GM18511 (cell line): ENCODE measurements around the gene GALNT17.
"Not testable (repeated sequence)": the region's sequence is repeated elsewhere in the genome, so short reads cannot be mapped to it uniquely, and the experiment has no call there.

Experiments
- ATAC-seq: cut with Tn5 transposase; IDR thresholded peaks from one replicate; pipeline ENCODE4 v1.9.1; 2021; ENCODE audit warnings: mild to moderate bottlenecking, moderate library complexity; ENCODE audit not compliant: unreplicated experiment

Gene GALNT17

DNA sequence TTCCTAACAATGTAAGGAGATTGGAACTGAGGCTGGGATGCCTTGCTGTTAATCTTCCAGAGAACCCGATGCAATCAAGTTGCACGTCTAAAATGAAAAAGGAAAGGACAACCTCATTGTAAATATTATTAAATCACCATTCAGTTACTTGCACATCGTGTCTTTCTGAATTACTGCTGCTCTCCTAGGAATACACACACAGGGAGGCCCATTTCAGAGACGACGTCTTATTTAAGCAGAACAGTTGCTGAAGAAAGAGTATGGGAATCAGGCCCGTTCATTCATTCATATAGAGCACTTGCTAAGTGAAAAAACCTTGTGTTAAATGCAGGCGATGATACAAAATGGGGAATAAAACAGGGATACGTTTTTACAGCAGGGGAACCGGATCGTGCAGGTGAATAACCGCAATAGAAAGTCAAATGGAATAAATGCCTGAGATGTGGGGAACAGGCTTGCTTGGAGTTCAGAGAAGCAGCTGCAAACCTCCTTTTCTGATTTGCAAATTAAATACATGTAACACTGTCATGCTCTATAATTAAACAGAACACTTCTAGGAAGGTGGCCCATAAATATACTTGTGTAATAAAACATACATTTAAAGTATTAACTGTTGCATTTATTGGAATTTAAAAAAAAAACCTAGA lies 409.9 kb downstream of the GALNT17 start:
- ATAC-seq, result no peak

DNA sequence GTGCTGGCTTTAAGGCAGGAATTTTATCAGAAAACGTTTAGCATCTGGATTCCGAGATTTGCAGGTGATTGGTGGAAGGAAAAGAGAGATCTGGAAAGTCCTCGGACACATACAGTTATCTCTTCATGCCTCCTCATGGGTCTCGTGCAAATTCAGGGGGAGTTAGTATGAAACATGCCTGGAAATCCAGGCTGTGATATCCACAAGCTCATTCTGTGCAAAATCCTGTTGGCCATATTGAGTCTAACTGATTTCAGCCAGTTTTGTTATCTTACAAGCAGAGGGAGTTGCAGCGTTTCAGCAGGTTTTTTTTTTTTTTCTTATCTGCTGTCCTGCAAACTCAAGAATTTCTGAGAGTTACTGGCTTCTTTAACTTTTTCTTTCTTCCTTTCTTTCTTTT lies 411.5 kb downstream of the GALNT17 start:
- ATAC-seq, result no peak

DNA sequence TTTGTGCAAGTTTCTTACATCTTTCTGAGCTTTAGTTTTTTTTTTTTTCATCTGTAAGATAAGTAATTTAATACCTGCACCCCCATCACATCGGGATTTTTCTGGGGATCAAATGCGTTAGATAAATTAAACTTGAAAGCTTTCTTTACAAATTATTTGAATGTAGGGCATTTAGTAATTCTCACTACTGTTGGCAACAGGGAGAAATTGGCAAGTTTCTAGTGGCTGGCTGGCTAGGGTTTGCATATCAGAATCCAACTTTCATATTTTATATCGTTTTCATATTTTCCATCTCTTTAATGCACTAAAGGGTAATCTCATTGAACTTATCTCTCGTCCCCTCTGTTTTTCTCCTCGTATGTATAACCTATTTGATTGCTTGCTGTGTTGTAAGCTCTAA lies 412.9 kb downstream of the GALNT17 start:
- no peak for ATAC-seq

DNA sequence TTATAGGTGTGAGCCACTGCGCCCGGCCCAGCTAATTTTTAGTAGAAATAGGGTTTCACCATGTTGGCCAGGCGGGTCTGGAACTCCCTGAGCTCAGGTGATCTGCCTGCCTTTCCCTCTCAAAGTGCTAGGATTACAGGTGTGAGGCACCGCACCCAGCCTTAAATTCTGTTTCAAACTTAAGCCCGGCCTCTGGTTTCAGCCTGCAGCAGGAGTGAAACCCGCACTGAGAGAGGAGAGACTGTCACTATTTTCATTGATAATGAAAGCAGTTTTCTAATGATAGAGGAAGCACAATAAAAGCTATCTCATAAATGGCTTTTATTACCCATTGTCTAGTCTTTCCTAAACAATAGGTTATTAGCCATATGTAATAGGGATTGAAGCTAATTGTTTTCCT lies 415.5 kb downstream of the GALNT17 start:
- no peak for ATAC-seq

DNA sequence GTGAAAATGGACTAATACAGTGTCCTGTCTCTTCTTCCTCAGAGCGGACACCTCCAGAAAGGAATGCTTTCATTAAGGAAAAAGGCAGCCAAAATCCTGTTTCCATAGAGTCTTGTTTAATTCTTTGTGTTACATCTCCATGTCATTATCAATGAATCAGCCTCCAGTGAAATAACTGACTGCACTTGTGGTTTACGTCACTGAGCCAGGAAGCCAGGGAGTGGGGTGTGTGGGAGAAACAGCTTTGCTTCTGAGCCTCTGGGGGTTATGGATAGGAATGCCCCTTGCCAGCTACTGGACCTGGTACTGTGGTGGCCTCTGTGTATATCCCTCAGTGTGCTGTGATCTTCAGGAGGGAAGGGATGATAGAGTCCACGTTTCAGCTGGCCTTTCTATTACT lies 416.8 kb downstream of the GALNT17 start:
- no peak for ATAC-seq

DNA sequence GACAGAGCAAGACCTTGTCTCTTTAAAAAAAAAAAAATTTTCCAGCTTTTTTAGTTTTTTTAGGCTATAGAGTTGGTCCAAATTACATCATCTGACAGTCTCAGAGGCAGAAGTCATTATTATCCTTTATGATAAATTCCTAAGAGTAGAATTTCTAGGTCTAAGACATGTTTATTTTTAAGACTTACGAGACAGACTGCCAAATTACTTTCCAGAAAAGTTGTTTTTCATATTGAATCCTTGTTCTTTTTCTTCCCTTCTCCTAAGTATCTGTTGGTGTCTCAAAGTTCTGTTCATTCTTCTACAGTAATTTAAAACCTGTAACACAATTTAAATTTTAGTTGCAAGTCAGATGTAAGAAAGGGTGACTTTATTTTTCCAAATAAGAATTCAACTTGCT lies 421.4 kb downstream of the GALNT17 start:
- ATAC-seq, result no peak

DNA sequence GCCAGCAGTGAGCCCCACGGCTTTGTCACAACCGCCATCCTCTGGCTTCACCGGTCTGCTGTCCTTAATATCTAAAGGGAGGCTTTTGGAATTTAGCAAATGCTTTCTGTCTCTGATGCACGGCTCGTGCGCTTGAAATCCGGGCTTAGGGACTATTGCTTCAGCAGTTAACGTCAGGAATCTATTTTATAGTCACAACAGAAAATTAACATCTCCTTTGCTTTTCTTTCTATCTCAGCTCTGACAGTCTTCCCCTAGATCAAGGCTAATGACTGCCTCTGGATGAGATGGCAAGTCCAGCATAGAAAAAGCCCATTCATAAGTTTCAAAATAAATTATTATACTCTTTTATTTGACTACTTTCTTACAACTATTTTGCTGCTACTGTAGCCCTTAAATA lies 423.8 kb downstream of the GALNT17 start:
- no peak for ATAC-seq

DNA sequence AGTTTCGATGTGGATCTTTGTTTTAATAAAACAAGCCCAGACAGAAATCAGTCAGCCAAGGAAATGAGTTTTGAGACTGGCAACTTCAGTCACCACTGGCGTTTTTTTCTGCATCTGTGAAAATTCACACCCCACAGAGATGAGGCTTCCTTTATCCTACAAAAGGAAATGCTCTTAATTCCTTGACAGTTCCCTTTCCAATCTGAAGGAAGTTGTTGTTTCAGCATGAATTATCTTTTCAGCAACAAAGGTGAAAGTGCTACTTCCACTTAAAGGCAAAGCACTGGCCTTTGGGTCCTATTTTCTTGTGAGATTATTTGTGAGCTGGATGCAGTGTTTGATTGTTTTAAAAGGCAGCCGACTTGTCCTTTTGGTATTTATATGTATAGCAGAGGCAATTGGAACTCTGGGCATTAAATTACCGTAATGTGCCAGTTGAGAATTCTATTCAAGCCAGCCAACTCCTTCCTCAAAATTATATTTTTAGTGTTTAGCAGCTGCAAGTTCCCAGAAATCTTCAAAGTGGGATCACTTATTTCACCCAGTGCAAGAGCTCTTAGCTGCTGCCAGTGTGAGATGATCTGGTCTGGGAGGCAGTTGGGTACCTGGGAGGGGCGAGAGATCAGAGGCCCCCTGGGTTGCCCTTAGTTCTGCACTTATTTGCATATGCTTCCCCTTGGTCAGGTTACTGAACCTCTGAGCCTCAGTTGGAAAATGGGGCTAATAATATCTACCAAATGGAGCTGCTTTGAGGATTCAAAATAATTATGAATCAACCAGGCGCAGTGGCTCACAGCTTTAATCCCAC lies 427.1 kb downstream of the GALNT17 start:
- no peak for ATAC-seq

DNA sequence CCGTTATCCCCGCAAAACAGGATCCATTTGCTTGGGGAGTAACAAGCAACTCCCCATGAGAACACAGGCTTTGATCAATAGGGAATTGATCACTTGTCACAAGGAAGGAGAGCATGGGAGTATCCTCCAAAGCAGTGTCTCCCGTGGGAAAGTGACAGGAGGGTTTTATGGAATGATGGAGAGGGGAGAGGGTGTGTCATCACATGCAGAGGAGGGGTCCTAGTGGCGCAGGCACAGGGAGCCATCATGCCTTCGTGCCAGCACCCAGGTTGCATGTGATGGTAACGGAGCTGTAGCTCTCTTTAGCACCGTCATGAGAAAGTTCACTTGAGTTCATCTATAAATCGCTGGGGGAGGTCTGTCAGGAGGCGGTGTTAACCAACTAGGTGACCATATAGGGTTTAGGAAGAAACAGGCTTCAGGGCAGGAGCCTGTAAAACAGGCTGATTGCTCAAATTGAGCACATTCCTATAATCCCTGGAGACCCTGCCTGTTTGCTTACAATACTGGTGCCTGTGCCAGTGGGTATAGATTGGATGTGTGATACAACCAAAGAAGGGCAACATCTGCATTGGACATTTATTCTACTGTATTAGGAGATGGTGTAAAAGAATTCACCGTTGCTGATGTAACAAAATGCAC lies 428.5 kb downstream of the GALNT17 start:
- no peak for ATAC-seq

DNA sequence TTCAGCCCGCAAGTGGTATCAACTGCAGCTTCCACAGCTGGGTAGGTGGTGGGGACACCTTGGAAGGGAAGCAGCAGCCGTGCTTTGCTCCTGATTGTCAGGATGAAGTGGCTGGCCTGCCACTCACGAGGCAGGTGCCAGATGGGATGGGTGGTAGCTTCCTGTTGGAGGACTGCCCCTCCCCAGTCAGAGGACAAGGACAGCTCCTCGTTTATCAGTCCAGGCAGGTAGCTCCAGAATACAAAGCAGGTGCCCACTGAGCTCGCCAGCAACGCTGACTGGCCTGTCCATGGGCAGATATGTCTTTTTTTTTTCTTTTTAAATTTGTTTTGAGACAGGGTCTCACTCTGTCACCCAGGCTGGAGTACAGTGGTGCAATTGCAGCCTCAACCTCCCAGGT lies 431.3 kb downstream of the GALNT17 start:
- no peak for ATAC-seq

DNA sequence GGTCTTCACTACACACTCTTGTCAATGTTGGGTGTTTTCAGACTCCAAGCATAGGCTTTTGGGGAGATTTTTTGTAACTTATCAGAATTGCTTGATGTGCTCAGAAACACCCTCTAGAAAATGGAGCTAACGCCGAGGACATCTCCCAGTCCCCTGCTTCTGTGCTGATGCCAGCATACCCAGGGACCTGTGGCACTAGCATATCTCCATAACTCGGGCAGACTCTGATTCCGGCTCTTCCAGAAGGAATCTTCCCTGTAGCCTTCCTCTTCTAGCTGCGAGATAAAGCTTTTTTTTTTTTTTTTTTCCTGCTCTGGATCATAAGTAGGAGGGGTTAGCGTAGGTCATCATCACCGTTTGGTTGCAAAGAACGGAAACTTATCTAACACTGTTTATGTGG lies 434.4 kb downstream of the GALNT17 start:
- ATAC-seq, result no peak

DNA sequence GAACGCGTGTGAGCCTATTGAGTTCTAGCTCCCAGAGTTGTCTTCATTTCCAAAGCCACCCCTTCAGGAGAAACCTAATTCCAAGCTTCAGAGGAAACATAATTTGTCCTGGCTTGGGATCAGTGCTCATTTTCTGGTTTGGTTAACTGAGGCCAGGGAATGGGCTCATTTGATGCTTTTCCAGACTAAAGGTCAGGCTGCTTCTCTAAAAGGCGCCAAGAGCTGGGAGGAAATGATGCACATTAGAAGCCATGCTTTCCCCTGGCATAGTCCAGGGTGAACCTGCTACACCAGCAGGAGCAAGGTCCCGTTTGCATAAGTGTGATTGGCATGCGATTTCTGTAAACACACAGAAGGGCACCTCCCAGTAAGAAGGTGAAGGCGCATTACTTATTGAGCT lies 435.0 kb downstream of the GALNT17 start:
- ATAC-seq, result no peak

DNA sequence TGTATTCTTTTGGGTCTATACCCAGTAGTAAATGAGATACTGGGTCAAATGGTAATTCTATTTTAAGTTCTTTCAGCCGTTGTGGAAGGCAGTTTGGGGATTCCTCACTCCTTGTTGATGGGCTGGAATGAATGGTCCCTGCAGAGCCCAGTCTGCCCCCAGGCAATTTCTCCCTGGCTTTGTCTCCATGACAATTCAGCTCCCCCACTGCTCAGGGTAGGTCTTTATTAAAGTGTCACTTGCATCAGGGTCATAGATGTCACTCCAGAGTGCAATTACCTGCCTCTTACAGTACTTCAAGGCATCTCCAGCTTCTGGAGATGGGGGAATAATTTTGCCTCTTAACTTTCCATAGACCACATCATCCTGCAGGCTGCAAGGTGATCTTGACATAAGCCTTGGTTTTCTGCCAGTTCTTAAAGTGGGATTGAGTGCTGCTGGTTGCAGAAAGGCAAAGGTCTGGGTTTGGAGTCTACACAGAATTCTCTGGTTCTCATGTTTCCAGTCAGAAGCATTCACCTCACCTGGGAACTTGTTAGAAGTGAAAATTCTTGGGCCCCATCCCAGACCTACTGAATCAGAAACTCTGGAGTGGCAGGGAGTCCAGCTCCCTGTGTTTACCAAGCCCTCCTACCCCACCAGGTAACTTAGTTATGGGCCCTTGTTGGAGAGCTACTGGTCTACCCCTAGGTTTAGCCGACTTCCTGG lies 442.4 kb downstream of the GALNT17 start:
- ATAC-seq, result no peak

DNA sequence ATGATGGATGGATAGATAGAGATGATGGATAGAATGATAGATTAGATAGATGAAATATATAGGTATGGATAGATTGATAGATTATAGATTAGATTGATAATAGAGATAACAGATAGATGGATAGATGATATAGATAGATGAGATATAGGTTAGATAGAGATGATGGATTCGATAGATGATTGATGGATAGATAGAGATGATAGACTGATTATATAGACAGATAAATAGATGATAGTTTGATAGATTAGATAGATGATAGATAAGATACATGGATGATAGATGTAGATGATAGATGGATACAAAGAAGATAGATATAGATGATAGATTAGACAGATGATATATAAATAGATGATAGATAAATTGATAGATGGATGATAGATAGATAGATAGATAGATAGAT lies 448.1 kb downstream of the GALNT17 start:
- ATAC-seq, result no peak

DNA sequence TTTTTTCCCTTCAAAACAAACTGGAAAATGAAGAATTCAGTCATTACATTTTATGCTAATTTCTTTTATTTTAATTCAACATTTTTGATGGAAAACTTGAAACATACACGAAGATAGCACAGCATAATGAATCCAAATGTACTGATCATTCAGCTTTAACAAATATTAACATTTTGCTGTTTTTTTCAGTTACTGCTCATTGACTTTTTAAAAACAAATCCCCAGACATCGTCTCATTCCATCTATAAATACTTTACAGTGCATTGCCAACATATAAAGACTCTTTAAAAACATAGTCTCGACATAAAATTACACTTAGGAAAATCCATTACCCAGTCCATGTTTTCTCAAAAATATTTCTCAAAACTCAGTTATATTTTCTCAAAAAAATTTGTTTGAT lies 452.3 kb downstream of the GALNT17 start:
- ATAC-seq, result no peak

DNA sequence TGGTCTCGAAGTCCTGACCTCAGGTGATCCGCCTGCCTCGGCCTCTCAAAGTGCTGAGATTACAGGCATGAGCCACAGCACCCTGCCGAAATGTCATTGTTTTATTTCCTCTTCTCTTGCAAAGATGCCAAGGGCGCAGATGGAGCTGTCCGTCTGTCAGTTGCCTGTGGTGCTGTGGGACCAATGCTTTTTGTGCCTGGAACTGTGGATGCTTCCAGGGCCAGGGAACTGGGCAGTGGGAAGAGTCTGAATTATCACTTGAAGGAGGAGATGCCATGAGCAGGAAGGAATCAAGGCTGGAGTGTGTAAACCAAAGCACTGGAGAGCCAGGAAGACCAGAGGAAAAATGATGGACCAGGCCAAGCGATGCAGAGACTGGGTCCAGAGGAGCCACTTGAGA lies 459.9 kb downstream of the GALNT17 start:
- ATAC-seq, result no peak

DNA sequence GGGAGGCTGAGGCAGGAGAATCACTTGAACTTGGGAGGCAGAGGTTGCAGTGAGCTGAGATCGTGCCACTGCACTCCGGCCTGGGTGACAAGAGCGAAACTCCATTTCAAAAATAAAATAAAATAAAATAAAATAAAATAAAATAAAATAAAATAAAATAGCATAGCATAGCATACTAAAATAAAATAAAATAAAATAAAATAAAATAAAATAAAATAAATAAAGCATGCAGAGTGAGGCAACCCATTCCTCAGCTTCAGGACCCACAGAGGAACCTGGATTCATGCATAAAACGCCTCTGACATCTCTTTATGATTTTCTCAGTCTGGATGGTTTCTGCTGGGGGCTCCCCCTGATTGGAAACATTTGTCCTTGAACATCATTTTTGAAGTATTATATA lies 460.4 kb downstream of the GALNT17 start:
- not testable (repeated sequence) for ATAC-seq

DNA sequence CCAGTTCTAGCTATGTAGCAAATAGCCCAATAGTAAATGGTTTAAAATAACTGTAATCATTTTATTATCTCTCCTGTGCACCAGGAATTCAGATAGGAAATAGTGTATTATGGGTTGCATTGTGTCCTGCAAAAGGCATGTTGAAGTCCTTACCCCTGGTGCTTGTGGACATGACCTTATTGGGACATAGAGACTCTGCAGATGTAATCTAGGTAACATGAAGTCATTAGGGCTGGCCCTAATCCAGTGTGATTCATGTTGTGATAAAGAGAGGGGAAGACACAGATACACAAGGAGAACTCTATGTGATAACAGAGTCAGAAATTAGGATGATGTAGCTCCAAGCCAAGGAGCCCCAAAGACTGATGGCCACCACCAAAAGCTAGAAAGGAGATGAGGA lies 462.8 kb downstream of the GALNT17 start:
- no peak for ATAC-seq

DNA sequence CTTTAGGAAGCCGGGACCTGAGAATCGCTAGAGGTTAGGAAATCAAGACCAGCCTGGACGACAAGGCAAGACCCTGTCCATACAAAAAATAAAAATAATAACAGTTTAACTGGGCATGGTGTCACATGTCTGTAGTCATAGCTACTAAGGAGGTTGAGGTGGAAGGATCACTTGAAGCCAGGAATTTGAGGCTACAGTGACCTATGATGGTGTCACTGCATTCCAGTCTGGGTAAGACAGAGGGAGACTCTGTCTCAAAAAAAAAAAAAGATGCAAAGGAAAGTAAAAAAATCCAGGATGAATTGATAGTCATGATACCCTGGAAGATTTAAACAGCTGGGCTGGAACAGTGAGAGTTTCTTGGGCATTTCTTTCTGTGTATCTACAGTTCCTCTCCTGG lies 463.2 kb downstream of the GALNT17 start:
- ATAC-seq, result no peak

DNA sequence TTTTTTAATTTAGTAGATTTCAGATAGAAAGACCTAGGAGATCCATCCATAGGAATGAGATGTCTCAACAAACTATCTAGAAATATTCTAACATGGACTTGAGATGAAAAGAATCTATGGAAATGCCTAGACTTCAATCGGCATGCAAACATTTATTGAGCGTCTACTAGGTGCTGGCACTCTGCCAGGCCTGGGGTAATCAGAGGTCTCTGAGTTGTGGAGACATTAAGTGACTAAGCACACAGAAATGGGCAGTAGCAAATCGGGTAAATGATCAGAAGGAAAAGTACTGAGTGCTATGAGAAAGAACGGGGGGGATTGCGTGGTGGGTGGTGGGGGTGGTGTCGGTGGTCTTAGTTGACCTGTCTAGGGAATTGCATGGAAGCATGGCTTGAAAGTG lies 466.6 kb downstream of the GALNT17 start:
- no peak for ATAC-seq

DNA sequence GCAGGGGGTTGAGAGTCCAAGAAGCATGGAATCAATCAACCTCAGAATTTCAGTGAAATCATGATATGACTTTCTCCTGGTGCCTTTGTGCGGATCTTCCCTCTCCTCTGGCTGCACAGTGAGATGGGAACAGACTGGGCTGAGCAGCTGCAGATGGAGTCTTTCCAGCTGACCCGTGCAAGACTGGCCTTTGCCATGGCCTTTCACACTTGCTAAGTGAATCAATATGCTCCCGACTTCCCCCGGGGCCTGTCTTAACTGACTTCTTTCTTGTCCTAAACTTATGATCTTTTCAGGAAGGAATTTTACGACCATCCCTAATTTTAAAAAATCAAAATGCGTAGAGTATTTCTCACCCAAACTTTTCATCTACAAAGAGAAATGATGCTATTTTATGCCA lies 469.9 kb downstream of the GALNT17 start:
- no peak for ATAC-seq
